ENCODE measurements around the gene ADRA1B.

Gene ADRA1B

DNA sequence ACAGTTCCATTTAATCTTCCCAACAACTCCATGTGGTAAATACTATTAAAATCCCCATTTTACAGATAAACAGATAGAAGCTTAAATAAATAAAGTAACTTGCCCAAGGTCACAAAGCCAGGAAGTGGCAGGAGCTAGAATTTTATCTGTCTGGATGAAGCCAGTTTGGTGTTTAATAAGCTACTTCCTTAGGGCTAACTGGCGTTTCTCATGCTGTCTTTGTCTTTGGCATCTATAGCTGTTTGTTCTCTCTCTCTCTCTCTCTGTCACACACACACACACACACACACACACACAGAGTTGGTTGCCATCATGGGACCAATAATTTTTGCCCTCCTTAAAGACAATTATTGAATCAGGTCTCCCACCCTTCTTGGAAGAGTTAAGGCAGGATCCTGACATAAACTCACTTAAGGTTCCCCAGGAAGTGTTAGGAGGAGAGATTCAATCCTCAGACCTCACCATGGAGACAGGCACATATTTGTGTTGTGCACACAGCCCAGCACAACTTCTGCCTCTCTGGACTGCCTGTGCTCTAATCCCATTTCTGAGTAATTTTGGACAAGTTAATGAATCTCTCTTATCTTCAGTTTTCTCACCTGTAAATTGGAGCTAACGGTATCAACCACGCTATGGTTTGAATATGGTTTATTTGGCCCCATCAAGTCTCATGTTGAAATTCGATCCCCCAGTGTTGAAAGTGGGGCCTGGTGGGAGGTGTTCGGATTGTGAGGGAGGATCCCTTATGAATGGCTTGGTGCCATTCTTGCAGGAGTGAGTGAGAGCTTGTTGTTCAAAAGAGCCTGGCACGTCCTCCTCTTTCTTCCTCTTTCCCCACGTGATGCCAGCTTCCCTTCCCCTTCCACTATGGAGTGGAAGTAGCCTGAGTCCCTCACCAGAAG is 8.3 kb upstream of the ADRA1B start:
- Mint-ChIP-seq H3K9me3 (no peaks in the 10 kb centered on the region), H3K27ac (no peak overlapping the region), H3K36me3 (ENCODE audit: low read depth) (no peaks in the 10 kb centered on the region), H3K4me3 (no peak overlapping the region), H3K27me3 (peaks cover 19% of the 10 kb centered on the region), H3K4me1 (ENCODE audit: low read depth) (peaks cover 27% of the 10 kb centered on the region)
- intact Hi-C loops (cut with micrococcal nuclease) = no loop called here

DNA sequence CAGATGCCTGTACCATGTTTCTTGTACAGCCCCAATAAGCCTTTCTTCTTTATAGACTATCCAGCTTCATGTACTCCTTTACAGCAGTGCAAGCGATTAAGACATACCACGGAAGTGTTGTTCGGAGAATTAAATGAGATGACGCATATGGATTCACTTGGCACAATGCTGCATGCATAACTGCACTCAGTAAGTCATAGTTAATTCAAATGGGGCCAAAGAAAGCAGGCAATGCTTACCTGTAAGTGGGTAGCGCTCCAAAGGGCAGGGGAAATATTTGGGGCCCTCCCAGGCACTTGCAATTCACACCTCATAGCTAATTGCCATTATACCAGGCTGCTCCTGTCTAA is 7.7 kb upstream of the ADRA1B start:
- no peak overlapping the region for H3K27ac Mint-ChIP-seq
- H3K27me3 Mint-ChIP-seq = peaks cover 25% of the 10 kb centered on the region
- no peak overlapping the region for H3K4me3 Mint-ChIP-seq
- H3K36me3 Mint-ChIP-seq (ENCODE audit: low read depth) = no peaks in the 10 kb centered on the region
- intact Hi-C loops (cut with micrococcal nuclease) = no loop called here
- H3K4me1 Mint-ChIP-seq (ENCODE audit: low read depth) = peaks cover 21% of the 10 kb centered on the region
- H3K9me3 Mint-ChIP-seq = no peaks in the 10 kb centered on the region

DNA sequence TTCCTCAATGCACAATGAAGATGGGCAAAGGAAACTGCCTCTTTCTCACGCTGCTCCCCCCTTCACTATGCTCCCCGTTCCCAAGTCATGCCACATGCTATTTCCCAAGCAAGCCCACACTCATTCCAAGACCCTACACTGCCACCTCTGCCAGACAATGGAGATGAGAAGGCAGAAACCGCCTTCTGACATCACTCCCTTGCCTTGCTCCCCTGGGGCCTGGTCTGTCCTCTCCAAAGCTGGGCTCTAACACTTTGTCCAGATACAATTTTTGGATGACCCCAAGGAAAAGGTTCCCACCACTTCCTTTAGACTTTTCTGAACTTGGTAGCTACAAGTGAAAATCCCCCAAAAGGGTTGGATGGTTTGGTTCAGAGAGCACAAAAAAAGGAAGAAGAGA is 7.2 kb upstream of the ADRA1B start:
- peaks cover 19% of the 10 kb centered on the region for H3K4me1 Mint-ChIP-seq (ENCODE audit: low read depth)
- intact Hi-C loops (cut with micrococcal nuclease) = no loop called here
- peaks cover 31% of the 10 kb centered on the region for H3K27me3 Mint-ChIP-seq
- no peak overlapping the region for H3K27ac Mint-ChIP-seq
- H3K36me3 Mint-ChIP-seq (ENCODE audit: low read depth) = no peaks in the 10 kb centered on the region
- H3K9me3 Mint-ChIP-seq = no peaks in the 10 kb centered on the region
- no peak overlapping the region for H3K4me3 Mint-ChIP-seq

DNA sequence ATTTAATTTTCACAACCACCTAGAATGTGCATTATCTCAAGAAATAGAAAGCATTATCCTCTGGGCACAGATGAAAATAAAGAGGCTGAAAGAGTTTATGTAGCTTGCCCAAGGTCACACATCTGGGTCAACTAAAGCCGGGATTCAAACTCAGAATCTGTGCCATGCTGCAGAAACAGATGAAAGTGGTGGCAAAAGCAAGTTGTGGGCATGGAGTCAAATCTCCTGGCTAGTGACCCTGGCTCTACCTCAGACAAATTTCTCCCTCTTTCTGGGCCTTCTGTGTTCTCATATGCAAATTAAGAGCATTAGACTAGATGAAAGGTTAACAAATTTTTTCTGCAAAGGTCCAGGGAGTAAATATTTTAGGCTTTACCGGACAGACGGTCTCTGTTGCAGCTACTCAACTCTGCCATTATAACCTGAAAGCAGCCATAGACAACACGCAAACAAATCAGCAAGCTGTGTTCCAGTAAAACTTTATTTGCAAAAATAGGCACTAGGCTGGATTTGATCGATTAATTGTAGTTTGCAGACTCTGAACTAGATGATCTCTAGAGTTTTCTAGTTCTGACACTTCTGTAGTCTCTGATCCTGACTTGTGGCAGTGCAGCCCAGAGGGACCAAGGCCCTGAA is 6.0 kb upstream of the ADRA1B start:
- Mint-ChIP-seq H3K4me1 (ENCODE audit: low read depth) (peaks cover 12% of the 10 kb centered on the region), H3K36me3 (ENCODE audit: low read depth) (no peaks in the 10 kb centered on the region), H3K27me3 (peaks cover 41% of the 10 kb centered on the region), H3K9me3 (no peaks in the 10 kb centered on the region), H3K4me3 (no peak overlapping the region), H3K27ac (no peak overlapping the region)
- intact Hi-C loops (cut with micrococcal nuclease) = no loop called here

DNA sequence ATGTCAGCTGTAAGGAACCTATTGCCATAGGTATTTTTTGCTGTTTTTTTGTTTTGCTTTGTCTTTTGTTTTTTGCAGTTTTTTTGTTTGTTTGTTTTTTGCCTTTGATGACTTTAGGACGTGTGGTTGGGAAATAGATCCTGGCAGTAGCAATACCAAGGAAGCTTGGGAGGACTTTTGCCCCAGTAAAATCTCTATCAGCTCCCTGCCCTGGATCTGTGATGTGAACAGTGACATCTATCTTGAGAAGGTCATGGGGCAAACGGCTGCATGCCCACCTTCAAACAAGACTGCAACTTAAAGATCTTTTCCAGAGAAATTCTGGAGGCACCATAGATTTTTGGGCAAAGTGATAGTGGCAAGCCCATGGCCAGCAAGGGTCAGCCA is 5.4 kb upstream of the ADRA1B start:
- H3K9me3 Mint-ChIP-seq = no peaks in the 10 kb centered on the region
- no peaks in the 10 kb centered on the region for H3K36me3 Mint-ChIP-seq (ENCODE audit: low read depth)
- H3K4me1 Mint-ChIP-seq (ENCODE audit: low read depth) = peaks cover 12% of the 10 kb centered on the region
- intact Hi-C loops (cut with micrococcal nuclease) = no loop called here
- peaks cover 44% of the 10 kb centered on the region for H3K27me3 Mint-ChIP-seq
- no peak overlapping the region for H3K27ac Mint-ChIP-seq
- no peak overlapping the region for H3K4me3 Mint-ChIP-seq

- peaks cover 45% of the 10 kb centered on the region for H3K27me3 Mint-ChIP-seq
- H3K9me3 Mint-ChIP-seq = no peaks in the 10 kb centered on the region
- no peak overlapping the region for H3K4me3 Mint-ChIP-seq
- intact Hi-C loops (cut with micrococcal nuclease) = no loop called here
- no peak overlapping the region for H3K27ac Mint-ChIP-seq
- H3K36me3 Mint-ChIP-seq (ENCODE audit: low read depth) = no peaks in the 10 kb centered on the region
- H3K4me1 Mint-ChIP-seq (ENCODE audit: low read depth) = peaks cover 13% of the 10 kb centered on the region
Measured at GRCh38 chr5:159911349-159911748, 4.9 kb upstream of the ADRA1B start.

- H3K4me1 Mint-ChIP-seq (ENCODE audit: low read depth) = peaks cover 18% of the 10 kb centered on the region
- intact Hi-C loops (cut with micrococcal nuclease) = no loop called here
- H3K9me3 Mint-ChIP-seq = no peaks in the 10 kb centered on the region
- H3K27me3 Mint-ChIP-seq = peaks cover 49% of the 10 kb centered on the region
- no peak overlapping the region for H3K4me3 Mint-ChIP-seq
- H3K36me3 Mint-ChIP-seq (ENCODE audit: low read depth) = no peaks in the 10 kb centered on the region
- no peak overlapping the region for H3K27ac Mint-ChIP-seq
Measured at GRCh38 chr5:159912033-159912800, 4.1 kb upstream of the ADRA1B start.

DNA sequence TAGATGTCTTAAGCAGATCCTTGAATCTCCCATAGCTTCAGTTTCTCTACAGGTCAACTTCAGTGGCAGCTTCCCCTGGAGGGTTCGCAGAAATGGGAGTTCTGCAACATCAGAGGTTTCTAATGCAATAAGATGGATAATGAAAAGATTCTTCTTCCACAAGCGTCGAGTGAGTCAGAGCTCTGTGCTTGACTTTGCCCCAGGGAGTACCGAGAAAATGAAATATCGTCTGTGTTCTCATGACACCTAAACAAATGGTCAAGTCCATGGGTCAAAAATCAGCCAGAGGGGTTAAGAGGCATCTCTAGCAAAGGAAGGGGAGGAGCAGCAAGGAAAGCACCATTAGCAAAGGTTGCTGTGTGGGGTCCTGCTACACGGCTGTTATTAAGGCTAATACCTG is 3.2 kb upstream of the ADRA1B start:
- intact Hi-C loops (cut with micrococcal nuclease) = no loop called here
- Mint-ChIP-seq H3K27me3 (peaks cover 53% of the 10 kb centered on the region), H3K36me3 (ENCODE audit: low read depth) (no peaks in the 10 kb centered on the region), H3K9me3 (no peaks in the 10 kb centered on the region), H3K4me1 (ENCODE audit: low read depth) (peaks cover 17% of the 10 kb centered on the region), H3K4me3 (no peak overlapping the region), H3K27ac (no peak overlapping the region)

DNA sequence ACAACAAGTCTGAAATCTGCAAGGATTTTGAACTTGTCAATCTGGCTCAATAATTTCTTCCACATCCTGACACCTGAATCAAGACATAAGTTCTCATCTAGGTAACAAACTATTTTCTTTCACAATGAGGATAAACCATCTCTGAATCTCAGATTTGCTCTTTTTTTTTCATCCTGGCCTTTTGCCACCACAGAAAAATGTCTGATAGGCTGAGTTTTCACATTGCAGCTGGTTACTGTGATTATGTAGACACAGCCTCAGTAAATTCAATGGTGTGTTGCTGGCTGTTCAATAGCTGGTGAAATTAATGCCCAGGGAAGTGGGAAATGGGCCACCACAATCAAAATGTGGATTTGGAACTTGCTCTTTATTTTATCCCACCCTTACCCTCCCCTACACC is 2.8 kb upstream of the ADRA1B start:
- Mint-ChIP-seq H3K27me3 (peaks cover 56% of the 10 kb centered on the region), H3K36me3 (ENCODE audit: low read depth) (no peaks in the 10 kb centered on the region)

DNA sequence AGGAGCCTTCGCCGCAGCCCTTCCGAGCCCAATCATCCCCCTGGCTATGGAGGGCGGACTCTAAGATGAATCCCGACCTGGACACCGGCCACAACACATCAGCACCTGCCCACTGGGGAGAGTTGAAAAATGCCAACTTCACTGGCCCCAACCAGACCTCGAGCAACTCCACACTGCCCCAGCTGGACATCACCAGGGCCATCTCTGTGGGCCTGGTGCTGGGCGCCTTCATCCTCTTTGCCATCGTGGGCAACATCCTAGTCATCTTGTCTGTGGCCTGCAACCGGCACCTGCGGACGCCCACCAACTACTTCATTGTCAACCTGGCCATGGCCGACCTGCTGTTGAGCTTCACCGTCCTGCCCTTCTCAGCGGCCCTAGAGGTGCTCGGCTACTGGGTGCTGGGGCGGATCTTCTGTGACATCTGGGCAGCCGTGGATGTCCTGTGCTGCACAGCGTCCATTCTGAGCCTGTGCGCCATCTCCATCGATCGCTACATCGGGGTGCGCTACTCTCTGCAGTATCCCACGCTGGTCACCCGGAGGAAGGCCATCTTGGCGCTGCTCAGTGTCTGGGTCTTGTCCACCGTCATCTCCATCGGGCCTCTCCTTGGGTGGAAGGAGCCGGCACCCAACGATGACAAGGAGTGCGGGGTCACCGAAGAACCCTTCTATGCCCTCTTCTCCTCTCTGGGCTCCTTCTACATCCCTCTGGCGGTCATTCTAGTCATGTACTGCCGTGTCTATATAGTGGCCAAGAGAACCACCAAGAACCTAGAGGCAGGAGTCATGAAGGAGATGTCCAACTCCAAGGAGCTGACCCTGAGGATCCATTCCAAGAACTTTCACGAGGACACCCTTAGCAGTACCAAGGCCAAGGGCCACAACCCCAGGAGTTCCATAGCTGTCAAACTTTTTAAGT is 819 bp downstream of the ADRA1B start:
- Mint-ChIP-seq H3K9me3 (no peaks in the 10 kb centered on the region), H3K4me3 (no peak overlapping the region), H3K27ac (no peak overlapping the region), H3K27me3 (peaks cover 70% of the 10 kb centered on the region), H3K36me3 (ENCODE audit: low read depth) (no peaks in the 10 kb centered on the region), H3K4me1 (ENCODE audit: low read depth) (peaks cover 12% of the 10 kb centered on the region)
- intact Hi-C loops (cut with micrococcal nuclease) = loop anchor here (2.0 to 5.0 kb wide), 4 partner anchors 400 to 630 kb away; partner anchors contain the start of gene IL12B

More for the DNA sequence above, 2.8 kb upstream of the ADRA1B start:
- H3K4me1 Mint-ChIP-seq (ENCODE audit: low read depth) = peaks cover 12% of the 10 kb centered on the region
- intact Hi-C loops (cut with micrococcal nuclease) = no loop called here
- H3K27ac Mint-ChIP-seq = no peak overlapping the region
- H3K4me3 Mint-ChIP-seq = no peak overlapping the region
- H3K9me3 Mint-ChIP-seq = no peaks in the 10 kb centered on the region

- Mint-ChIP-seq H3K9me3 (no peaks in the 10 kb centered on the region), H3K27ac (no peak overlapping the region), H3K36me3 (ENCODE audit: low read depth) (no peaks in the 10 kb centered on the region), H3K27me3 (peaks cover 67% of the 10 kb centered on the region), H3K4me1 (ENCODE audit: low read depth) (peaks cover 12% of the 10 kb centered on the region), H3K4me3 (no peak overlapping the region)
- intact Hi-C loops (cut with micrococcal nuclease) = loop anchor here (2.0 to 5.0 kb wide), 4 partner anchors 401 to 631 kb away; partner anchors contain the start of gene IL12B
Measured at GRCh38 chr5:159917994-159918393, 1.7 kb downstream of the ADRA1B start.

GRCh38 chr5:159921721-159922120 is 5.4 kb downstream of the ADRA1B start:
- Mint-ChIP-seq H3K36me3 (ENCODE audit: low read depth) (no peaks in the 10 kb centered on the region), H3K9me3 (no peaks in the 10 kb centered on the region), H3K27ac (no peak overlapping the region), H3K4me1 (ENCODE audit: low read depth) (peaks cover 3% of the 10 kb centered on the region), H3K4me3 (no peak overlapping the region), H3K27me3 (peaks cover 52% of the 10 kb centered on the region)
- intact Hi-C loops (cut with micrococcal nuclease) = loop anchor here (10.0 kb wide), 1 partner anchor 767 kb away; no protein-coding TSS in a partner anchor

DNA sequence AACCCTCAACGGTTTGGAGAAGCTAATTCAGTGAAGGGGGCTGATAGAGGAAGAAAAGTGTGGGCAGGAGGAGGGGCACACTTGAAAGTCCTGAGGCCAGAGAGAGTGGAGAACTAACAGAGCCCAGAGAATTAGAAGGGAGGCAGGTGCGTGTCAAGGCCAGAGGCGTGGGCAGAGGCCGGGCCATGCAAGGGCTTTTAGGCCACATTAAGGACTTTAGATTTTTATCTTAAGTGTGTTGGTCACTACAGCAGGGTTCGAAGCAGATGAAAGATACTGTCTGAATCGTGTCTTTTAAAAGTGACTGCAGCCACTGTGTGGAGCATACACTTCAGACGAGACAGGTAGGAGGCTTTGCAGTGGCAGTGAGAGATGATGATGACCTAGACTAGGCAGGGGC is 6.7 kb downstream of the ADRA1B start:
- Mint-ChIP-seq H3K27me3 (peaks cover 43% of the 10 kb centered on the region), H3K27ac (no peak overlapping the region), H3K36me3 (ENCODE audit: low read depth) (no peaks in the 10 kb centered on the region), H3K9me3 (no peaks in the 10 kb centered on the region), H3K4me1 (ENCODE audit: low read depth) (no peaks in the 10 kb centered on the region), H3K4me3 (no peak overlapping the region)
- intact Hi-C loops (cut with micrococcal nuclease) = loop anchor here (10.0 kb wide), 1 partner anchor 768 kb away; no protein-coding TSS in a partner anchor
